Activated B cell treated with CpG ODN at 0.5 μM for 24 hours (primary cell): ENCODE results near the gene LENG9. TPM values are rescaled to one million over a fixed set of nuclear protein-coding genes. Genes with fewer than 3 reads are reported as not detected.

Source experiments
- ATAC-seq: fragments of 200-7000 bp; cut with Tn5 transposase; one replicate; pipeline ENCODE4 v1.10.0; 2021; ENCODE audit warnings: low read depth, mild to moderate bottlenecking, moderate library complexity
- CTCF ChIA-PET: fragments of 350-600 bp; sonication (Branson Sonifier 250); formaldehyde crosslinking; loops from one replicate; lab custom pipeline; 2021; ENCODE audit warnings: antibody characterized with exemption; lab: Charles Lee
- POLR2A ChIA-PET: fragments of 350-600 bp; sonication (Branson Sonifier 250); formaldehyde crosslinking; loops from one replicate; lab custom pipeline; 2021; ENCODE audit warnings: antibody characterized with exemption; lab: Charles Lee
- DNase-seq: peaks from one replicate; pipeline ENCODE4 v3.0.0; 2022
- H3K27ac Mint-ChIP-seq: one replicate; pipeline ENCODE4 v1.8.0; 2020; ENCODE audit warnings: mixed read lengths
- H3K27me3 Mint-ChIP-seq: one replicate; pipeline ENCODE4 v1.8.0; 2021; ENCODE audit warnings: mixed read lengths
- H3K36me3 Mint-ChIP-seq: one replicate; pipeline ENCODE4 v1.8.0; 2021; ENCODE audit warnings: low read depth, mixed read lengths
- H3K4me1 Mint-ChIP-seq: one replicate; pipeline ENCODE4 v1.8.0; 2021; ENCODE audit warnings: mixed read lengths
- H3K4me3 Mint-ChIP-seq: one replicate; pipeline ENCODE4 v1.8.0; 2020; ENCODE audit warnings: mild to moderate bottlenecking, mixed read lengths
- H3K9me3 Mint-ChIP-seq: one replicate; pipeline ENCODE4 v1.8.0; 2020; ENCODE audit warnings: mixed read lengths
- CTCF ChIP-seq: fragments of 200-600 bp; IDR thresholded peaks from one replicate; pipeline ENCODE4 v1.8.0; 2022; ENCODE audit warnings: antibody characterized with exemption, mild to moderate bottlenecking
- intact Hi-C: fragments of 100-400 bp; cut with micrococcal nuclease; formaldehyde crosslinking; loops from one replicate; pipeline ENCODE4 v1.15.1; 2024
- total RNA-seq: library from RNA; stranded (reverse); gene quantifications from 2 replicates; pipeline ENCODE4 v1.2.3, GENCODE V29; 2022

The LENG9 gene
- total RNA-seq, 1 donor from 2014 or later: 8.5 TPM

GRCh38 chr19:54481326-54481930 is 17.9 kb upstream of the LENG9 start:
- no peak for DNase-seq
- intact Hi-C loops: loop anchor here (1.0 kb wide), 1 partner anchor 195 kb away; no protein-coding TSS in a partner anchor
- ChIA-PET POLR2A (interaction anchor here (0.7 kb wide), 4 partner anchors 47 to 562 kb away, joined by 3 to 8 read pairs (median 5); no protein-coding TSS in a partner anchor), CTCF (interaction anchor here (0.6 to 3.9 kb wide), 13 partner anchors 8 to 201 kb away, joined by 3 to 48 read pairs (median 5); partner anchors contain the start of gene CDC42EP5)
- Mint-ChIP-seq H3K27me3 (peaks cover 33% of the 10 kb centered on the region), H3K9me3 (no peaks in the 10 kb centered on the region), H3K36me3 (no peaks in the 10 kb centered on the region), H3K4me1 (peaks cover 20% of the 10 kb centered on the region), H3K27ac (no peak overlapping the region), H3K4me3 (no peak overlapping the region)
- peak; percentile 62 for ATAC-seq
- no peak for TF ChIP-seq CTCF

GRCh38 chr19:54480051-54480450 is 16.5 kb upstream of the LENG9 start:
- DNase-seq (no peak), ATAC-seq (no peak)
- H3K36me3 Mint-ChIP-seq: no peaks in the 10 kb centered on the region
- POLR2A ChIA-PET: no interaction called here
- CTCF ChIA-PET: interaction anchor here (2.8 to 3.9 kb wide), 2 partner anchors 194 to 197 kb away, joined by 15 to 48 read pairs; no protein-coding TSS in a partner anchor
- peaks cover 17% of the 10 kb centered on the region for H3K4me1 Mint-ChIP-seq
- intact Hi-C loops: no loop called here
- peaks cover 28% of the 10 kb centered on the region for H3K27me3 Mint-ChIP-seq
- no peak overlapping the region for H3K4me3 Mint-ChIP-seq
- no peak for TF ChIP-seq CTCF
- no peaks in the 10 kb centered on the region for H3K9me3 Mint-ChIP-seq
- no peak overlapping the region for H3K27ac Mint-ChIP-seq

- ChIA-PET CTCF (interaction anchor here (0.9 to 2.8 kb wide), 4 partner anchors 137 to 198 kb away, joined by 3 to 24 read pairs (median 4); no protein-coding TSS in a partner anchor), POLR2A (no interaction called here)
- no peaks in the 10 kb centered on the region for H3K36me3 Mint-ChIP-seq
- ATAC-seq: peak; percentile 47
- no peak overlapping the region for H3K27ac Mint-ChIP-seq
- H3K27me3 Mint-ChIP-seq: peaks cover 21% of the 10 kb centered on the region
- H3K9me3 Mint-ChIP-seq: no peaks in the 10 kb centered on the region
- no peak for TF ChIP-seq CTCF
- peaks cover 17% of the 10 kb centered on the region for H3K4me1 Mint-ChIP-seq
- H3K4me3 Mint-ChIP-seq: no peak overlapping the region
- no peak for DNase-seq
- intact Hi-C loops: loop anchor here (1.0 kb wide), 2 partner anchors 47 to 441 kb away; no protein-coding TSS in a partner anchor
Measured at GRCh38 chr19:54478677-54479266, 15.2 kb upstream of the LENG9 start.

- intact Hi-C loops: loop anchor here (1.0 kb wide), 2 partner anchors 46 to 442 kb away; no protein-coding TSS in a partner anchor
- H3K27ac Mint-ChIP-seq: no peak overlapping the region
- H3K36me3 Mint-ChIP-seq: no peaks in the 10 kb centered on the region
- no peak overlapping the region for H3K4me3 Mint-ChIP-seq
- peaks cover 24% of the 10 kb centered on the region for H3K27me3 Mint-ChIP-seq
- POLR2A ChIA-PET: interaction anchor here (0.6 to 0.7 kb wide), 2 partner anchors 78 to 999 kb away, joined by 4 to 10 read pairs; no protein-coding TSS in a partner anchor
- TF ChIP-seq CTCF: no peak
- no peak for ATAC-seq
- no peaks in the 10 kb centered on the region for H3K9me3 Mint-ChIP-seq
- no peak for DNase-seq
- CTCF ChIA-PET: interaction anchor here (0.7 to 2.8 kb wide), 4 partner anchors 176 to 656 kb away, joined by 3 to 24 read pairs (median 4); no protein-coding TSS in a partner anchor
- peaks cover 17% of the 10 kb centered on the region for H3K4me1 Mint-ChIP-seq
Measured at GRCh38 chr19:54477650-54478049, 14.1 kb upstream of the LENG9 start.

- intact Hi-C loops: no loop called here
- Mint-ChIP-seq H3K4me1 (peaks cover 12% of the 10 kb centered on the region), H3K27me3 (peaks cover 26% of the 10 kb centered on the region), H3K27ac (no peak overlapping the region), H3K9me3 (no peaks in the 10 kb centered on the region), H3K36me3 (no peaks in the 10 kb centered on the region), H3K4me3 (no peak overlapping the region)
- ChIA-PET CTCF (no interaction called here), POLR2A (no interaction called here)
- ATAC-seq (no peak), DNase-seq (no peak)
- no peak for TF ChIP-seq CTCF
Measured at GRCh38 chr19:54475706-54476105, 12.1 kb upstream of the LENG9 start.
